LHCN-M2 (cell line): ENCODE results near the gene SGPL1. TPM values are rescaled to one million over a fixed set of nuclear protein-coding genes. Genes with fewer than 3 reads are reported as not detected.
A peak's percentile ranks its signal among the peaks of the same experiment; 100 is the strongest.

Experiments
- DNase-seq: peaks from one replicate; pipeline ENCODE4 v3.0.0-alpha.2; 2012; ENCODE audit warnings: low read depth
- total RNA-seq: library from RNA; depleted of rRNA; stranded (reverse); fragments of >200 nt; gene quantifications from 2 replicates; pipeline ENCODE4 v1.2.3, GENCODE V29; 2014

SGPL1 gene
- total RNA-seq, 1 experiment from 2014 or later, result 25.2 TPM

DNA sequence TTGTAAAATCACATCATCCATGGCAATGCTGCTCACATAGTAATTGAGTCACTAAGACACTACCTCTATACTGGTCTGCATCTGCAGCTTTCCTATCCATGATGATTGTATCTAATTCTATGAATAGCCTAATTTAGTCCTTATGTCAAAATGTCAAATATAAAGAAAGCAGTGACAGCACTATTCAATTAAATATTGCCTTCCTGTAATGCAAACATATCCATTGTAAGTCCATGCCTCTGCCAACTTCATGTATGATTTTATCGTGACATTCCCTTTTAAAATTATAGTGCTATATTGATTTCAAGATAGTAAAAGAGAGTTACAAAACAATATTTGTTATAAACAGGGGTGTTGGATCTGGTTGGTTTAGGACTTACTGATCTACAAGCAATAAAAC lies 4.8 kb upstream of the SGPL1 start:
- DNase-seq, result no peak

DNA sequence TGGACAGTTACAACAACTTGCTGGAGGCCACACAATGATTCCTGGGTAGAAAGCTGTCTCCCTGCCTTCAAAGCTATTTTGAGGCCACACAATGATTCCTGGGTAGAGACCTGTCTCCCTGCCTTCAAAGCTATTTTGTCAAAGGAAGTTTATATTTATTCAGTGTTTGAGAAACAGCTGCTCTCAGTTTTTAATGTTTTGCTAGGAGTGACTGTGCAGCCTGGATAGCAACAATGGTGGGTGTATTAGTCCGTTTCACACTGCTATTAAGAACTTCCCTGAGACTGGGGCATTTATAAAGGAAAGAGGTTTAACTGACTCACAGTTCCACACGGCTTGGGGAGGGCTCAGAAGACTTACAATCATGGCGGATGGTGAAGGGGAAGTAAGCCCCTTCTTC lies 3.9 kb upstream of the SGPL1 start:
- peak; percentile 50 for DNase-seq

- no peak for DNase-seq
These were observed 2.9 kb upstream of the SGPL1 start for GRCh38 chr10:70812814-70813213.

DNA sequence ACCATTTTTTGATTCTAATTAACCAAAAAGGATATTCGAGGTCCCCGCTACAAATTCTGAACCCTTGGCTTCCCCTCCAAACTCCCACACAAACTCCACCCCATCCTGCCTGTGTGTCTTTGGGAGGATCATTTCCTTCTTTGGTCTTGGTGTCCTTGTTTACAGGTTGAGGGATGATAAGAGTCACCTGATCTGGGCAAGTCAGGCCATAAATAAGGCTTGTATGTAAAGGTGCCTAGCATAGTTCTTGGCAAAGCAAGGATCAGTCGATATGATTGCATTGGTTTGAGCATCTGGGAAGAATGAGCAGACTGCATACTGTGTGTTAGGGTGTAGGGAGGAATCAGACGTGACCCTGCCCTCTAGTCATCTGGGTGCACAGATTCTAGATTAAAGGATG lies 1.6 kb upstream of the SGPL1 start:
- DNase-seq, result no peak

DNA sequence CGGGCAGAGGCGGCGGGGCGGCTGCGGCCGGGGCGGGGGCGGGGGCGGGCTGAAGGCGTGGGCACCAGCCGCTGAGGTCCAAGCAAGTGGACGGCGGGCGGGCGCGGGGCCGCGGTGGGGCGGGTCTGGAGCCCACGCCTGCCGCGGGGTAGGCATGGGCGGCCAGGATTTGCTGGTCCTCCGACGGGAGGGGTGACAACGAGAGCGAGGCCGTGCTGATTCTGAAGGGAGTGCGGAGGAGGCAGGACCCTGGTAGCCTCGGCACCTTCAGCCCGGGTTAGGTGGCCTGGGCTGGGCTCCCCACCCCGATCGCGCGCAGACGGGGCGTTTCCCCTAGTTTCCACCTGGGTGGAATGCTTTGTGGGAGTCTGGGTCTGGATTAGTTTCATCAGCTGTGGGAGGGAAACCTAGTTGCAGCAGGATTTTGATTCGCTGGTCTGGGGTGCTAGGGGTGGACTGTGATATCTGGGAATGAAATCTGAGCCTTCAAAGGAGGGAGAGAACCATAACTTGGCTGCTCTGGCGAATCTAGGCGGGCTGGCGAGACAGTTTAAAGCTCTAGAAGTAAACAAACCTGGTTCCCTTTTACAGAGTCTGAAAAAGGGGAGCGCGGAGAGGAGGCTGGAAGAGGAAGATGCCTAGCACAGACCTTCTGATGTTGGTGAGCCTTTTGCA lies 609 bp downstream of the SGPL1 start:
- peak; percentile 83 for DNase-seq

DNA sequence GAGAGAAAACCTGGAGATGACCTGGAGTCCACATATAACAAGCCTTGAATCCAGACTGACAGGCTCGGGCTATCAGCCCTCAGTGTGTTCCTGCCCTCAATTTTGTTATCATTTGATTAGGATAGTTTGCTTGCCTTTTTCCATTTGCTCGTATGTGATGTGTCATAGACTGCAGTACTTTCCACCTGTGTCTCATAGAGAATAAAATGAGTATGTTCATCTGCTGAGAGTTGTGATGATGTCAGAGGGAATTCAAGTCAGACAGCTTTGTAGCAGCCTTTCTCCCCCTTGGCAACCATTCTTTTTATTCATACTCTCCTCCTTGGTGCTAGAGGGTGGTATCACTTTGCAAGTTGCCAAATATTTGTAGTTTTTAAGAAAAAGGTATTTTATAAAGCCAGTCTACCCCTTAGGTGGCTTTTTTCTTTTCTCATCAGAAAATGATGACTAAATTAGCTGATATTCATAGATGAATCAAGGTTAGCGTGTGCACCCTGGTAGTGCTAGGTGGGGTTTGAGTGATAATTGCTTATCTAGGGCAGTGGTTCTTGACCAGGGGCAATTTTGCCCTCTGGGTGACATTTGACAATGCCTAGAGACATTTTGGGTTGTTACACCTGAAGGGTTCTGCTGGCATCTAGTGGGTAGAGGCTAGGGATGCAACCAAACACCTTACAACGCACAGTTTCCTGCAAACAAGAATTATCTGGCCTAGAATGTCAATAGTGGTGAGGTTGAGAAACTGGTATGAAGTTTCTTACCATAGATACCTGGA lies 5.4 kb downstream of the SGPL1 start:
- no peak for DNase-seq

GRCh38 chr10:70822076-70822820 lies 6.5 kb downstream of the SGPL1 start:
- DNase-seq, result no peak

GRCh38 chr10:70827086-70827757 lies 11.5 kb downstream of the SGPL1 start:
- no peak for DNase-seq

DNA sequence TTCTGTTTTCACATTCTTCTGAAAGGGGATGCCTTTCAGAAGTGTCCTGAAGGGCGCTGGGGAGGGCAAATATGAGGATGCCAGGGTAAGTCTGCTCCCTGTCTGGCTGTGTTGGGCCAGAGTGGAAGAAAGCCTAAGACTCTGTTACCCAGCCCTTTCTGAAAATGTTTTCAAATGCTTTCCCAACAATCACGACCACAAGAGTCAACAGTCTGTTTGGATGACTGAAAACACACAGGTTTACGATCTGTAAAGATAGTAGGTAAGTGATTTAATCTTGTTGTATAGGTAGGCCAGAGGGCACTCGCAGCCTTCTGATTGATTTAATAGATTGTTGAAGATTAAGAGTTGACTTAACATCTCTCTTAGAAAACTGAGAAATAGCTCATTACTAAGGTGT lies 13.2 kb downstream of the SGPL1 start:
- DNase-seq, result no peak

DNA sequence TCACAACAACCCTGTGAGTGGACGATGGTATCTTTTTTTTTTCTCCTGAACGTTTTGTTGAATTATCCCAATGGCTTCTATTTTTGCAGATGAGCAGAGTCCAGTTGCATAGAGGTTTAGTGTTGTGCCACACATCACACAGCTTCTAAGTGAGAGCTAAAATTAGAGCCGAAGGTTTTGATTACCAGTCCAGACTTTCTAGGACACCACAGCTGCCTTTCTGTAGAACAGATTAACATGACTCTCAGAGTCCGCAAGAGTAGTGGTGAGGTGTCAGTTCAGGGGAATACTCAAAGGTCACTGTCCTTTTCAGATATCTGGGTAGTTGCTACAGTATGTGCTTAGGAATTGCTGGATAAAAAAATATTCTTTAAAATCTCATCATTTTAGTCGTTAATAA lies 13.8 kb downstream of the SGPL1 start:
- peak; percentile 60 for DNase-seq

DNA sequence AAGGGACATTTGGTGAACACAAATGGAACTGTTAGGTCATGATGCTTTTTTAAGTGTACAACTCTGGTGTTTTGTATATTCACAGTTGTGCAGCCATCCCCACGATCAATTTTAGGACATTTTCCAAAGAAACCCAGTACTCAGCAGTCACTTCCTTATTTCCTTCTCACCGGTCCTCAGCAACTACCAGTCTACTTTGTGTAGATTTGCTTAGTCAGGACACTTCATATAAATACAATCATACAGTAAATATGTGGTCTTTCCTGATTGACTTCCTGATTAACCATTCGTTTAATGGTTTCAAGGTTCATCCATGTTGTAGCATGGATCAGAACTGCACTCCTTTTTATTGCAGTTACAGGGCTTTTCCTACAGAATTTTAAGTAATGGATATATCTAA lies 14.4 kb downstream of the SGPL1 start:
- no peak for DNase-seq

- DNase-seq, result no peak
These were observed 16.5 kb downstream of the SGPL1 start for GRCh38 chr10:70832221-70832620.

- DNase-seq, result peak; percentile 95
These were observed 17.2 kb downstream of the SGPL1 start for GRCh38 chr10:70832852-70833528.

- DNase-seq, result no peak
These were observed 17.9 kb downstream of the SGPL1 start for GRCh38 chr10:70833601-70834000.

GRCh38 chr10:70834021-70834420 lies 18.3 kb downstream of the SGPL1 start:
- DNase-seq, result no peak

GRCh38 chr10:70834441-70835151 lies 18.8 kb downstream of the SGPL1 start:
- DNase-seq, result no peak

DNA sequence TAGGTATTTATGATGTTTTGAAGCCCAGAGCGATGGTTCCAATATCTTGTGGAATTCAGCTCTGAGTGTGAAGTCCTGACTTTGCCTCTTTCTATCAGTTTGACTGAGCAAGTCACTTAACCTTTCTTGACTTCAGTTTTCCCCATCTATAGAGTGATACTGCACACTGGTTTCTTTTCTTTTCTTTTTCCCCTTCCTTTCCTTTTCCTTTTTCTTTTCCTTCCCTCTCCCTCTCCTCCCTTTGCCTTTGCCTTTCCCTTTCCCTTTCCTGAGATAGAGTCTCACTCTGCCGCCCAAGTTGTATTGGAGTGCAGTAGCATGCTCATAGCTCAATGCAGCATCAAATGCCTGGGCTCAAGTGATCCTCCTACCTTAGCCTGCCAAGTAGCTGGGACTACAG lies 20.6 kb downstream of the SGPL1 start:
- DNase-seq, result no peak

DNA sequence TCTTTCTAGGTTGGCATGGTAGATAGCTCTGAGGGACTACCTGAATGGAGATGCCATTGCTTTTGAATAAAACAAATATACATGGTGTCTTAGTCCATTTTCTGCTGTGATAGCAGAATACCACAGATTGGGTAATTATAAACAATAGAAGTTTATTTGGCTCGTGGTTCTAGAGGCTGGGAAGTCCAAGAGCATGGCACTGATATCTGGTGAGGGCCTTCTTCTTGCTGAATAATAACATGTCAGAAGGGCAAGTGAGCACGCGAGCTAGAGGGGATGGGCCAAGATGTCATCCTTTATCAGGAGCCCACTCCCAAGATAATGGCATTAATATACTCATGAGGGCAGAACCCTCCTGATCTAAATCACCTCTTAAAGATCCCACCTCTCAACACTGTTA lies 21.9 kb downstream of the SGPL1 start:
- no peak for DNase-seq

DNA sequence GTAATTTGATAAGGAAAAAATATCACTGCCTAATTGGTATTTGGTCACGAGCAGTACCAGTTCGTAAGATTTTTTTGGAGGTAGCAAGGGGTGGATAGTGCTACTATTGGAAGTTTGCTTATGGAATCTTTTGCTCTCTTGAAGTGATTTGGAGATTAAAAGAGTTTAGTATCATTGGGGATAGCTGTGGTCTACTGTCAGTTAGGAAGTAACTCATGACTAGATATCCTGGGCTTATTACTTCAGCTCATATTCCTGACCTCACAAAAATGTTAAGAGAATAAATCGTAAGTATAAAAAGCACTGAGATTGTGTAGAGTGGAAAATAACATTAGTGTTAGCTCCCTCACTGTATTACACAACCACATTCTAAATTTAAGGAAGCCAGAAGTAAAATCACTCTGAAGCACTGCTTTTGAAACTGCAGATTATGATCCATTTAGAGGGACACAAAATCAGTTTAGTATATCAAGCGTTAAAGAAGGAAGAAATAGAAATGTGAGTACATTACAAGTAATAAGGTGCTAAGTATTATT lies 22.6 kb downstream of the SGPL1 start:
- DNase-seq, result no peak

GRCh38 chr10:70840836-70841235 lies 25.1 kb downstream of the SGPL1 start:
- DNase-seq, result no peak

GRCh38 chr10:70843333-70843732 lies 27.6 kb downstream of the SGPL1 start:
- no peak for DNase-seq
